AG04450 (cell line): ENCODE measurements around the gene HAGHL. TPM values are rescaled to one million over a fixed set of nuclear protein-coding genes. Genes with fewer than 3 reads are reported as not detected.

Source experiments
- CTCF ChIA-PET: fragments of 300-600, 350-600 bp; formaldehyde crosslinking; extraction: SDS; loops from one replicate; lab custom pipeline; 2022; ENCODE audit warnings: antibody characterized with exemption, inconsistent platforms; lab: Charles Lee
- POLR2A ChIA-PET: fragments of 350-600 bp; formaldehyde crosslinking; extraction: SDS; loops from one replicate; lab custom pipeline; 2021; ENCODE audit warnings: antibody characterized with exemption, inconsistent platforms; lab: Yijun Ruan, JAX
- DNase-seq: peaks from one replicate; pipeline ENCODE4 v3.0.0-alpha.2; 2011; ENCODE audit warnings: low read depth, low spot score
- H3K27ac ChIP-seq: one replicate; pipeline ENCODE4 v1.5.1; 2012; ENCODE audit warnings: low read depth, low read length, control low read depth
- H3K27me3 ChIP-seq: one replicate; pipeline ENCODE4 v1.6.0; 2012; ENCODE audit warnings: low read length; ENCODE audit not compliant: control insufficient read depth, insufficient read depth
- H3K4me3 ChIP-seq: 2 replicates; pipeline ENCODE4 v1.5.1; 2011; ENCODE audit warnings: mild to moderate bottlenecking, low read depth, low read length, control low read depth
- H3K9me3 ChIP-seq: 2 replicates; pipeline ENCODE4 v1.5.1; 2012; ENCODE audit warnings: low read length; ENCODE audit not compliant: control insufficient read depth, insufficient read depth
- CTCF ChIP-seq: IDR thresholded peaks from 2 replicates; pipeline ENCODE4 v1.5.1; 2011; ENCODE audit warnings: low read depth, low read length, control low read depth, inconsistent platforms
- polyA plus RNA-seq: library from polyadenylated mRNA; depleted of rRNA; stranded (reverse); fragments of >200 nt; gene quantifications from 2 replicates; pipeline ENCODE4 v1.2.3, GENCODE V29; 2011

HAGHL gene
- polyA plus RNA-seq, 1 experiment, result 4.2 TPM

DNA sequence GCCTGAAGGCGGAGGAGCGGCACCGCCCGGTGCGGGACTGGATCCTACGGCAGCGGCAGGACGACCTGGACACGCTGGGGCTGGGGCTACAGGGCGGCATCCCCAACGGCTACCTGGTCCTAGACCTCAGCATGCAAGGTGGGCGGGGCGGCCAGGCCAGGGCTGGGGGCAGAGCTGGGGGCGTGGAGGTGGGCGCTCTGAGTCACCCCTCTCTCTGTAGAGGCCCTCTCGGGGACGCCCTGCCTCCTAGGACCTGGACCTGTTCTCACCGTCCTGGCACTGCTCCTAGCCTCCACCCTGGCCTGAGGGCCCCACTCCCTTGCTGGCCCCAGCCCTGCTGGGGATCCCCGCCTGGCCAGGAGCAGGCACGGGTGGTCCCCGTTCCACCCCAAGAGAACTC lies 41.5 kb downstream of the HAGHL start:
- CTCF ChIA-PET, result no interaction called here
- TF ChIP-seq CTCF, result no peak
- DNase-seq, result no peak
- H3K27me3 ChIP-seq, result no peaks in the 10 kb centered on the region
- no peak overlapping the region for H3K4me3 ChIP-seq
- no peaks in the 10 kb centered on the region; the same call in 1 of the 2 replicates for H3K9me3 ChIP-seq
- no peak overlapping the region for H3K27ac ChIP-seq
- POLR2A ChIA-PET, result no interaction called here

DNA sequence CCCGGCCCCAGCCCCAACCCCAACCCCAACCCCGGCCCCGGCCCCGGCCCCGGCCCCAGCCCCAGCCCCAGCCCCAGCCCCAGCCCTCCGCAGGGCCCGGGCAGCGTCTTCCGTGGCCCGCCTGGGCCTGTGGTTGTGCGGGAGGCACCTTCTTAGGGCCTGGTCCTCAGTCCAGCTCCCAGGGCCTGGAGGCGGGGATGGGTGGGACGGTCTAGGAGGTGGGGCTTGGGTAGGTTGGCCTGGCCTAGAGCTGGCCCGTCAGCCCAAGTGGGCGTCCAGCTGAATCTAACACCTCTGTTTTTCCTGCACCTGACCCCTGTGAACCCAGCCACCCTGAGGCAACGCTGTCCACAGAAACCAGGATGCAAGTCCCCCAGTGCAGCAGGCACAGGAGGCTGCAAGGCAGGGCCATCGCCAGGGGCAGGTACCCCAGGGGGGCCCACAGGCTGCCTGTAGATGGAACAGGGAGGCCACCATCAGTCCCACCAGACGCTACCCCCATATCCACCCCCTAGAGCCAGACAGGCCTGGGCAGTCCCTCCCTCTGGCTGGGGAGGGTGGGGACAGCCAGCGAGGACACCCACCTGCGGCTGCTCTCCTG lies 42.4 kb downstream of the HAGHL start:
- Histone ChIP-seq H3K27ac (no peak overlapping the region), H3K27me3 (no peaks in the 10 kb centered on the region), H3K9me3 (no peaks in the 10 kb centered on the region; the same call in 1 of the 2 replicates), H3K4me3 (no peak overlapping the region)
- no peak for DNase-seq
- no peak for TF ChIP-seq CTCF
- ChIA-PET POLR2A (no interaction called here), CTCF (no interaction called here)

DNA sequence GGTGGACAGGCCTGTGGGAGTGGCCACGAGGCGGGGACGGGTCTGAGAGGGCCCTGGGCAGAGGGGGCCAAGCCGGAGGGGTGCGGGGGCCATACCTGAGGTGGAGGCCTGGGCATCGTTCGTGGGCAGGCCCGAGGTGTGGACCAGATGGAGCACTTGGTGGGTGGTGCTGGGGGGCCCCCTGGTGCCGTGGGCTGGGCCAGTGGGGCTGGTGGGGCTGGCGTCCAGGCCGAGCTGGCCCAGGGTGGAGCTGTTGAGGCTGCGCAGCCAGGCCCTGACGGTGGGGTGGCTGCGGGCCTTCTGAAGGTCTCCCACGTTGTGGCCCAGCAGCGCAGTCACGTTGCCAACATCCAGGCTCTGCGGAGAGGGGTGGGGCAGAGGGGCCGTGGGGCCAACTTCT lies 43.0 kb downstream of the HAGHL start:
- ChIA-PET POLR2A (no interaction called here), CTCF (no interaction called here)
- Histone ChIP-seq H3K27ac (no peak overlapping the region), H3K9me3 (no peaks in the 10 kb centered on the region; the same call in 1 of the 2 replicates), H3K4me3 (no peak overlapping the region), H3K27me3 (no peaks in the 10 kb centered on the region)
- no peak for DNase-seq
- TF ChIP-seq CTCF, result no peak

GRCh38 chr16:770411-770810 lies 43.5 kb downstream of the HAGHL start:
- H3K4me3 ChIP-seq, result no peak overlapping the region
- DNase-seq, result no peak
- ChIA-PET POLR2A (no interaction called here), CTCF (no interaction called here)
- no peaks in the 10 kb centered on the region; the same call in 1 of the 2 replicates for H3K9me3 ChIP-seq
- no peaks in the 10 kb centered on the region for H3K27me3 ChIP-seq
- TF ChIP-seq CTCF, result no peak
- no peak overlapping the region for H3K27ac ChIP-seq

GRCh38 chr16:772959-773358 lies 46.1 kb downstream of the HAGHL start:
- Histone ChIP-seq H3K27me3 (no peaks in the 10 kb centered on the region), H3K4me3 (no peak overlapping the region), H3K27ac (no peak overlapping the region), H3K9me3 (no peaks in the 10 kb centered on the region; the same call in 1 of the 2 replicates)
- no peak for TF ChIP-seq CTCF
- CTCF ChIA-PET, result interaction anchor here (0.6 kb wide), 1 partner anchor 10 kb away, joined by 3 read pairs; no protein-coding TSS in a partner anchor
- POLR2A ChIA-PET, result interaction anchor here (0.6 to 0.7 kb wide), 2 partner anchors 99 to 524 kb away, joined by 4 to 5 read pairs; no protein-coding TSS in a partner anchor
- no peak for DNase-seq
